HG03139 (cell line): ENCODE results near the gene PTPN14.
"Not testable (repeated sequence)": the region's sequence is repeated elsewhere in the genome, so short reads cannot be mapped to it uniquely, and the experiment has no call there.

Experiments
- ATAC-seq: cut with Tn5 transposase; IDR thresholded peaks from one replicate; pipeline ENCODE4 v1.9.1; 2021; ENCODE audit not compliant: unreplicated experiment

PTPN14 gene

DNA sequence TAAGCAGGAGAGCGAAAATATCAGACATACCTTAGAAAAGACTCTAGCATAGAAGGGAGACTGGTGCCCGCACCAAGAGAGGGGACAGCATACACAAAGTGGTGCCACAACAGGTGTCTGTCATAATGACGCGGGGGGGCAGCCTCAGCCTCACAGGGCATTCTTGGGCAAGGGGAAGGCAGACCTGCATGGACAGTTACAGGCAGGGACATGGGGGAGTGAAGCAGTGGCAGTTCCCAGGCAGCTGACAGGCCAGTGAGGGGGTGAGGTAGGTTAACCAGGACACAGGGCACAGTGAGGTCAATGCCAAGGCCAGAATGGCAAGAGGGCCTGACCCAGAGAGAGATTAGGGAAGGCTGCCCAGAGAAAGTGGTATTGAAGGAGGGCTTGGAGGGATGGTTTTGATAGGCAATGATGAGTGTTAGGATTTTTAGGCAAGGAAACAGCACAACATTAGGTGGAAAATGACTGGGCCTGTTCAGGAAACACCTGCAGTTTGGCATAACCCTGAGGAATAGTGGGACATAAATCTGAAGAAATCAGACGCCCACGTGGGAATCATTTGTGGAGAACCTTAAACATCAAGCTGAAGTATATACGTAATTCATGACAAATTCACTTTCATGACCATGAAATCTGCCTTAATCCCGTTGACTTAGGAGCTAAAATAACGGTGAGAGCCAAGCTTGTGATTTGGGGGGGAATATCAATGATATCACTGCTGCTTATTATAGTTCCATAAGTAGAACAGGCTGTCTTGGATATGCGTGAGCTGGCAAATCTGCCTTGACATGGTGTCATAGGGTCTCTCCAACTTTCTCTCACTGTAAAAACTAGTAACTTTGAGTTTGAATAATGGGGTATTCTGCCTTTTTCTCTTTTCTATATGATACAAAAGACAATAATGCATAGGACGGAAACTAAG, 8.9 kb downstream of the PTPN14 start:
- ATAC-seq = no peak

DNA sequence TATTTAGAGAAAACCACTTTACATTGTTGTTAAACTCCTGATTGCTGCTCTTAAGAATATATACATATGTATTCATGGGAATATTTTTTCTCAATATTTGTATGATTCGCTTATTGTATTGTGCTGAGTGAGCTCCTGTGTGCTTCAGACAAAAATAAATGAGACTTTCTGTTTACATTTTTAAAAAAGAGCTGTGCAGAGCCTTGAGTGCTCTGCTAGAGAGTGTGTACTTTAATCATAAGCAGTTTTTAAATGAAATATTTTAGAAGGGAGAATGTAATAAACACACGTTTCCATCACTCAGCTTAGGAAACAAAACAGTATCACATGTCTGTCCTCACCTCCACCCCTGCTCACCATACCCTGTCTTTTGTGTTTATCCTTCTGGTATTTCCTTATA, 9.7 kb downstream of the PTPN14 start:
- no peak for ATAC-seq

- ATAC-seq = no peak
Measured at GRCh38 chr1:214541206-214541605, 10.2 kb downstream of the PTPN14 start.

DNA sequence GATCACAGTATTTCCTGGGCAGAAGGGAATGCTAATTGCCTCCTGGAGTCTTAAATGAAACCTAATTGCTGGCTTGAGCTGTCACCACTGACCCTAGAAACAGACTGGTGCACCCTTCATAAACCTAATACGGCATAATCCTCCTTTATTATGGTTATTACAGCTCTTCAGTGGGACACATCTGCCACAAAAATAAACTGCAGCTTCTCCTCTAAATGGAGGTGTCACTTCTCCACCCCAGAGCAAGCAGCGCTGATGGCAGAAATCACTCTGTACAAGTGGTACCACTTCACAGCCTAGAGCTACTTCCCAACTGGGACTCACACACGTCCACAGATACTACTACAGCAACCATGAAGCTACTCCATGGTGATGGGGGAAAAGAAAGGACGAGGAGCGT, 11.1 kb downstream of the PTPN14 start:
- no peak for ATAC-seq

DNA sequence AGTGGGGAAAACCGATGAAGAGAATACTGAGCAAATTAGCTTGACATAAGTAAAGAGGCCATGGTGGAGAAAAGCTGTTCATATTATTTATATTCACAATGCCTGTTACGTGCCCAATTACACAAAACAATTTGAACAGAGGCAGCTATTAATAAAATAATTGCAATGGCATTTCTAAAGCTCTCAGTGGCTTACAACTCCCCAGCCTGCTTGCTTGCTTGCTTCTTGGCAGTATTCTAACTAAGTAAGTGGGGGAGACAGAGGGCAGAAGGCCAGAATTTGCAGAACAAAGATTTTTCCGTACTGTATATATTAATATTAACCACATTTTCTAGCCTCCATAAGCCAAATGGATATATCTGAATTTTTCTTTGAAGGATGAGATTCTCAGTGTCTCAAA, 12.9 kb downstream of the PTPN14 start:
- ATAC-seq = no peak

GRCh38 chr1:214537872-214538473, 13.4 kb downstream of the PTPN14 start:
- ATAC-seq = no peak

- ATAC-seq = no peak
Measured at GRCh38 chr1:214537219-214537618, 14.2 kb downstream of the PTPN14 start.

DNA sequence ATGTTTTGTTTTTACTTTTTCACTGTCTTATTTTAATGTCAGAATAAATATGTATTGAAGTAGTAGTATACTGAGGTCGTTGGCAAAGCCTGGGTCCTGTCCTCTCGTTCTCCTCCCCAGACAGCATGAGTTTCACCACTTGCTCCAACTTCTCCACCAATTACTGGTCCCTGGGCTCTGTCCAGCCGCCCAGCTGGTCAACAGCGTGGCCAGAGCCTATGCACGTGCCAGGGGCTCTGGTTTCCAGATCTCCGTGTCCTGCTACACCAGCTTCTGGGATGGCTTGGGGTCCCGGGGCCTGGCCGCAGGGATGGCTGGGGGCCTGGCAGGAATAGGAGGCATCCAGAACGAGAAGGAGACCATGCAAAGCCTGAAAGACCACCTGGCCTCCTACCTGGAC, 19.3 kb downstream of the PTPN14 start:
- no peak for ATAC-seq

GRCh38 chr1:214525535-214526019, 25.8 kb downstream of the PTPN14 start:
- no peak for ATAC-seq

DNA sequence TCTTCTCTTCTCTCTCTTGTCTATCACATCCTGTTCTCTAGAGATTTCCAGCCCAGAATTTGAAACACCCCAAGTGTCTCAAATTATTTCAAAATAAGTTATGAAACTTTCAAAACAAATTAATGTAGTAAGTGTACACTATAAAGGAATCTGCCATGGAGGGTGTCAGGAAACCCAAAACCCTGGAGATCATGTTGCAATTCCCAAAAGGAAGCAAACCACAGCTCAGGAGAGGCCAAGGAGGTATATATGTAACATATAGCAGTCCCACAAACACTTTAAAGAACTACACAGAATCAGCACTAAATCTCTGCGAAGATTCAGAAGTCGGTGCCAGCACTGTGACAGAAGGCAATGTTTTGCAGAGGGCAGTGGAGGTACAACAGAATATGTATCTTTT, 26.6 kb downstream of the PTPN14 start:
- ATAC-seq = no peak

DNA sequence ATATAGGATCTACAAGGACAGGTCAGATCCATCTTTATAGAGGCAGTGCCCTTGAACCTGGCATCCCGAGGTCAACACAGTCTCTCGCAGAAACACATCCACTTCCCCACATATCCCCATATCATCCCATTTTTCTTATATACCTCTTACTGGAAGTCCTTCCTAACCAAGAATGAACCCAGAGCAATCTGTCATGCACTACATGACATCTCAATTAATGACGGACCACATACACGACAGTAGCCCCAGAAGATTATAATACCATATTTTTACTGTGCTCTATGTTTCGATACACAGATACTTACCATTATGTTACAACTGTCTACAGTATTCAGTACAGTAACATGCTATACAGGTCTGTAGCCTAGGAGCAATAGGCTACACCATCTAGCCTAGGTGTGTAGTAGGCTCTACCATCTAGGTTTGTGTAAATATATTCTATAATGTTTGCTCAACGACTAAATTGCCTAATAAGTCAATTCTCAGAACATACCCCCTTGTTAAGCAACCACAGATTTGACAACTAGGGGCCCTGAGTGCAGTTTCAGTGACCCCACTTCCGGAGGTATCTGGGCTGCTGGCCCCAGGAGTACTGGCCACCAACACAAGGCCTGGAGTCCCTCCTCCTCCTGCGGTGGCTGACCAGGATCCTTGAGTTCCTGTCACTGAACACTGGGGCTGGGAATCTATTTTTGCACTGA, 28.1 kb downstream of the PTPN14 start:
- ATAC-seq = no peak

GRCh38 chr1:214521458-214521857, 29.9 kb downstream of the PTPN14 start:
- ATAC-seq = not testable (repeated sequence)

DNA sequence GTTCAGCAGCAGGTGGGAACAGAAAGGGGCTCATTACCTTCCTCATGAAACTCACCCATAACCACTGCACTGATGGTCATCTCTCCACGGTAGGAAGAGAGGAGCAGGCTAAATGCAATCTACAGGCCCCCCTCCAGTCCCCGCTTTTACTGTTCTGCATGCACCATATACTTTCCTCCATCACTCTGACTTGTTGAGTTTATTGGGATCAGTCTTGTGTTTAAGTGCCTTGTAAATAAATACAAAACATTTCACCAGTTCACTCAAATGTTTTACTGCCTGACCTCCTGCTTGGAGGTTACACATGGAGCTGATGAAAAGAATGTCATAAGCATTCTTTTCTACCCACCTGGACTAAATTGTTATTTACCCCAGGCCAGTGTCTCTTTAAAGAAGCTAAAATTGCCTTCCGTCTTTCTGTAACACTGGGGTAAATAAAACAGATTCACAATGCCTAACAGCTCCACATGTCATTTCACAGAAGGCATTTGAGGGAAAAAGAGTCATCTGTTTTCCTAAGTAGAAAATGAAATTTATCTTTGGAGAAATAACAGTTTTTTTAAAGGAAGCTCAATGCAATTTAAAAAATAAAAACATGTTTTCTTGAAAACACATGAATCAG, 30.7 kb downstream of the PTPN14 start:
- ATAC-seq = no peak

- ATAC-seq = no peak
Measured at GRCh38 chr1:214518361-214518760, 33.0 kb downstream of the PTPN14 start.

- no peak for ATAC-seq
Measured at GRCh38 chr1:214516434-214517326, 34.7 kb downstream of the PTPN14 start.

- ATAC-seq = no peak
Measured at GRCh38 chr1:214515544-214516433, 35.6 kb downstream of the PTPN14 start.

- no peak for ATAC-seq
Measured at GRCh38 chr1:214514819-214515383, 36.5 kb downstream of the PTPN14 start.

DNA sequence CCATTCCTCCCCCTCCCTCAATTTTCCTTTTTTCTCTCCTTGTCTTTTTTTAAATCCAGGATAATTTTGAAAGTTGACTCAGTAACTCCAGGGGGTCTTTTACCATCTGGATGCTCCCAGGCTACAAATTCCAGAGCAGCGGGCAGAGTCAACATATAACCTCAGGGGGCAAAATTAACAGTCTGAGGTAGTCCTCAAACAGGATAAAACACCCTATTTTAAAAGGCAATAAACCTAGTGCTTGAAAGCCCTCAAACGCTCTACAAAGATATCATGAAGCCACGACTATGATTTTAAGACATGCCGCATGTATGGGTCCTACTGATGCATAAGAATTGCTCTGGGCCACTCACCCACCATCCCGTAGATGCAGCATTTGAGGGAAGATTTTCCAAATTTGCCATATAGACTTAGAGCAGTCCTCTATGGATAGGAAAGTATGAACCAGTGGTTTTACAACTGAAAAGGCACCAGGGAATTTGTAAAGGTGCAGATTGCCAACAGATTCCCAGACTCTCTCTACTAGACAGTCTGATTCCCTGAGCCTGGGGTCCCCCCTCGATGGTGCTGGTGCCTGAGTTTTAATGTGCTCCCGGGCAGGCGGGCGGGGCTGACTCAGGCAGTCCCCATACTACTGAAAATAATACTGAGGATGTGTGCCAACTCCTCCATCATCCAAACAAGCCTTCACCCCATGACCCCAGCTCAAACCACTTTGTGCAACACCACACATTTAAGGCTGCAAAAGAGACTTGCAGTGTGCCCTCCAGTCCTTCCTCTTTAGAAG, 37.2 kb downstream of the PTPN14 start:
- no peak for ATAC-seq
